ENCODE measurements around the gene ANO6.

ANO6 gene

GRCh38 chr12:45281994-45282393, 66.1 kb downstream of the ANO6 start:
- DNase-seq (ENCODE audit: low spot score) = no peak

DNA sequence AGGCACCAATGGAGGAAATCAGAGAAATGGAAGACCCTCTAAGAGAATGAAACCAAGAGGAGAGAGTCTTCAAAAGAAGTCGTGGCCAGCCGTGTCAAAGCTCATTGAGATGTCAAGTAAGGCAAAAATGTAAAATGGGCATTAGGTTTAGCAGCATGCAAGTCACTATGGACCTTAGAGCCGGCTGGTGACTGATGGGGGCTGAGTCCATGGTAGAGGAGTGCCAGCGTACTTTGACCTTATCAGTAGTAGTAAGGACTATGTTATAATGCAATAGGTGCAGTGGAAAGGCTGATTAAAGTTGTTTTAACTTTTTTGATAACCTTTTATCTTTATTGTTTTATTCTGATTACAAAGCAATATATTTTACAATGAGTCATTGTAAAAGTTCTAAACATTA, 66.5 kb downstream of the ANO6 start:
- no peak for DNase-seq (ENCODE audit: low spot score)

DNA sequence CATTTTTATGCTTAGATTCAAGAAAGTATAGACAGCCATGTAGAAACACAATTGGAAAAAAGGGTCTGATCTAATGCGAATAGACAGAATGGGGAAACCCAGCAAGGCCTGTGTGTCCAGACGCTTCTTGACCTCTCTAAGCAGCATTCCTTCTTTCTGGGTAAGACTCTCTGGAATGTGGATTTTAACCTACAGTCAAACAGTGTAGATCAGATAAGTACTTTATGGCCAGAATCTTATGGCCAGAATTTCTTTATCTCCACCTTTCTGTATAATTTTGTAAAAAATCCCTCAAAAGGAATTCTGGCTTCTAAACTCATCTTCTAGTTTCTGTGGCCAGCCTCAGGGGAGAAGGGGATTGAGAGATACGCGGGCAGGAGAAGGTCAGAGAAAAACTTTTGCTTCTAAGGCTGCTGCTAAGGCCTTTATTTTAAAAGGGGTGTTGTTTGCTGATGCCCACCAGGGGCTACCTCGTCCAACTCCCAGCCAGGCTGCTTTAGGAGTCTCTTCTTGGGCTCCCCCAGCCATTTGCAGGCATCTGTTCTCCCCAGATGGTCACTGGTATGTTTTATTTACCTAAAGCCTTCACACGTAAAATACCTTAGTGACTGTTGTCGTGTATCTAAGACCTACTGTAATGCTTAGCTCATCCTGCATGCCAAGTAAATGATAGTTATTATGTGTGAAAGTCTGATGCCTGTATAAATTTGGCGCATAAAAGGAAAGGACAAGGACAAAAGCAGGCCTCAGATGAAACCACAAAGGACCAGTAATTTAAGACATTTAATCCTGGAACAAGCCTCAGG, 68.4 kb downstream of the ANO6 start:
- DNase-seq (ENCODE audit: low spot score) = no peak

DNA sequence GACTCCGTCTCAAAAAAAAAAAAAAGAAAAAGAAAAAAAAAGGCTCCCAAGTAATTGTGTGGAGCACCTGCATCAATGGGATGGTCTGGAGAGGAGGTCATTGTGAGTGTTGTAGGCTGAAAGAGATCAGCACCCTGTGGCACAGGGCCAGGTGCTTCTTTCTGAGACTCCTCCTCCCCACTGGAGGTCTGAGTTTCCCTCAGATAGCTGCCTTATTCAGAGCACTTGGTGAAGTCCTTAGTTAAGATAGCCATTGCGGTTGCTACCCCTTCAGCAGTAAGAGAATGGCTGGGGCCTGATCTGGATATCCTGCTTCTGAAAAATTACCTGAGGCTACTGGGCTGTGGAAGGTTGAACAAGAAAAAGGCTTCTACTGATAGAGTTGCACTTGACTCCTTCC, 69.8 kb downstream of the ANO6 start:
- DNase-seq (ENCODE audit: low spot score) = no peak

- DNase-seq (ENCODE audit: low spot score) = no peak
Measured at GRCh38 chr12:45286621-45287020, 70.7 kb downstream of the ANO6 start.

DNA sequence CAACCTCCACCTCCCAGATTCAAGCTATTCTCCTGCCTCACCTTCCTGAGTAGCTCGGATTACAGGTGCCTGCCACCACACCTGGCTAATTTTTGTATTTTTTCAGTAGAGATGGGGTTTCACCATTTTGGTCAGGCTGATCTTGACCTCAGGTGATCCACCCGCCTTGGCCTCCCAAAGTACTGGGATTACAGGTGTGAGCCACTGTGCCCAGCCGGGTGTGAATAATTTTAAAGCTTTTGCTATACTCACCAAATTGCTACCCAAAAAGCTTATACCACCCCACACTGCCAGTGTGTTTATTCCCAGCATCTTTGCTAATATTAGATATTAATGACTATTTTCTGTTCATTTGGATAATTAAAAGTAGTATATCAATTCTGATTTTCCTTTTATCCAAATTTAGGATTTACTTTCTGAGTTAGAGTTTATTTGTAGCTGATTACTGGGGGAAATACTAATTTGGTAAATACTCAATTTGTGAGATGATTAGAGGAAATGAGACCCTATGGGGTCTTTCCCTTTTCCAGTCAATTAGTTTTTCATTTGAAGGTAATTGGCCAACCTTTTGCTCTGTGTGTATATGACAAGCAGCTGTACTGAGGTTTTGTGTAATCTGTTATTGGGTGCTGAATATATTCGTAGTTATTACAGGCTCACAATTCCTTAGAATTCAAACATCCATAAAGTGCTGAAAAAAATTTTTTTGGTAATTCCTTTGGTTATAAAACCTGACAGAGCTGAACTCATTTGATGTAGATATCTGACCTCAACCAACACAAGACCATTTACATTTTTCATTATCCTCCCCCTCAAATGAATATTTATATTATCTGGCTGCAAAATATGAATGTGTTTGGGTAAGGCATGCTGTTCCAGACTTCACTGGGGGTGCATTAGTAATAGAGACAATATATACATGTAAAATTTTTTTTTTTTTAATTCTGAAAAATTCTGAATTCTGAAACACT, 73.6 kb downstream of the ANO6 start:
- no peak for DNase-seq (ENCODE audit: low spot score)

DNA sequence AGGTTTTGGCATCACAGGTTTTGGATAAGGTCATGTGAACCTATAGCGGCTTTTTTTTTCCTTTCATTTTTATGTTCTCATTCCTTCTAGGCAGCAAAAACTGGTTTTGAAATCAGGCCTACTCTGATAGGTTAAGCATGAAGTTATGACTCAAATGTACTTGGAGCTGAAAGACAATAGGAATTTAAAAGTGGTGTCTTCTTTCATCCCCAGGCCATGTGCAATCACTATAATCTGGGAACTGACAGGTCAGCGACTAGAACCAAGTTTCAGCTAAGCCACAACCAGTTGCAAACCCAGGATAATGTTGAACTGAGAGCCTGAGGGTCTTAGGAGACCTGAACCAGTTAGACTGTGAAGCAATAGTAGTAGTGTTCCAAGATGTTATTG, 74.3 kb downstream of the ANO6 start:
- DNase-seq (ENCODE audit: low spot score) = no peak

DNA sequence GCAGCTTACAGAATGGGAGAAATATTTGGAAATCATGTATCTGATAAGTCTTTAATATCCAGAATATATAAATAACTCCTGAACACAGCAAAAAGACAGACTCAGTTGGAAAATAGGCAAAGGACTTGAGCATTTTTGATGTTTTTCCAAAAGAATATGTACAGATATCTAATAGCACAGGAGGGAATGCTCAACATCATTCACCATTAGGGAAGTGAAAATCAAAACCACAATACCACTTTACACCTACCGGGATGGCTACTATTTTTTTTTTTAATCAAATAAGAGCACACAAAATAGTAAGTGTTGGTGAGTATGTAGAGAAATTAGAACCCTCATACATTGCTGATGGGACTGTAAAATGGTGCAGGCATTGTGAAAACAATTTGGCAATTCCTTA, 75.6 kb downstream of the ANO6 start:
- no peak for DNase-seq (ENCODE audit: low spot score)

DNA sequence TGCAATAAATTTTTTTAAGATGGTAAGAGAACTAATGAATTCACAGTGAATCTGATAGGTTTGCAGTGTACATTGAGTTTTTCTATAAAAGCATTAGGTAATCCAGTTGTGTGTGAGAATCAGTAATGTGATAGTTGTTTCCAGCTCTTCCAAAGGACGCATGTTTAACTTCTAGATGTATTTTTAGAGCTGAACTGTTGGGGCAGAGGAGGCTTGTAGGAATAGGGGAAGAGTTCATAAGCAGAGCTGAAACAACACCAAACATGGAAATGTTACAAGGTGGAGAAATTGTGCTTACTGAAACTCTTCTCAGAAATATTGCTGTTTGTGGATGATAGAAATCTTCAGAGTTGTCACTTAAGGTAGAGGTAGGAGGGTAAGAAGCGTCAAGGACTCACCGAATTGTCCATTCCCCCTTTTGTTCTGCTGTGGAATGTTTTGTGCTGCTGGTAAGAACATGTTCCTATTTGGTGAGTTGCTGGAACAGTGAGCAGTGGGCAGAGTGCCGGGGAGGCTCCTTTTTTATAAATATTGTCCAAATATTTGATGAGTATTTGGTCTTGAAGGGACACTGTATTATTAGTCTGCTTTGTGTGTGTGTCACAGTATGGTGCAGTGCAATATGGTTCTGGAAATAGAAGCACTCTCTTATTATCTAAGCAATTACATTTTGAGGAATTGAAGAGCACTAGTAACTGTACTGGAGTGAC, 76.7 kb downstream of the ANO6 start:
- DNase-seq (ENCODE audit: low spot score) = no peak

DNA sequence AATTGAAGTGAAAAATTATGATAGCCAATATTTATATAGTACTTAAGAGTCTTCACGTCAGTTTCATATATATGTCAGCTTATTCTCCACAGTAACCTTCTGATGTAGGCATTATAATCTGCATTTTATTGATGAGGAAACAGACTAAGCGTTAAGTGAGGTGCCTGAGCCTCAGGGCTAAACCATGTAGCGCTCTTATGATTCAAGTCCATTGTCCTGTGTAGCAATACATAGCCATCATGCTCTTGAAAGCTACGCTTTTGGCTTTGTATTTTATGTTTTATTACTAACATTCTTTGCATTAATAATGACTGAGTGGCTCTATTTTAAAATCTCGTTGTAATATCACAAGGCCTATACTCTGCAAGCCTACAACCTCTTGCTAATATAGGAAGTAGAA, 79.0 kb downstream of the ANO6 start:
- no peak for DNase-seq (ENCODE audit: low spot score)

DNA sequence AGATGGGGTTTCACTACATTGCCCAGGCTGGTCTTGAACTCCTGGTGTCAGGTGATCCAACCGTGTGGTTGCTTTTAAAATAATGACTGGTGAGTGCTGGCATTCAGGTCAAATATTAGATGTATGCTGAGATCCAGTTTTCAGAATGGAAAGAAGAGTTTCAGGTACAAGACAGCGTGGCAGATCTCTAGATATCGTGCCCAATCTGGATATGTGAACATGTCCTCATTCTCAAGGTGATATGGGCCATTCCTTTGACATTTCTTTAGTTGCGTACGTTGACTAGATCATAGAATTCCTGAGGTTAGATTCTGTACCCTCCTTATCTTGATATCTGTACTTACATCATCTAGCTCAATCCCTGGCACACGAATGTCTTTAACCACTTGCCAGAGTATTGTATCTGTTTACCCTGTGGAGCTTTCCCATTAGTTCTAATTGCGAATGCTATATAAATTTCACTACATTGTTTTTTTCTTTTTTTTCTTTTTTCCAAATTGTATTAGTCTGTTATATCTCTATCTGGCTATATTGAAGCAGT, 80.2 kb downstream of the ANO6 start:
- no peak for DNase-seq (ENCODE audit: low spot score)

DNA sequence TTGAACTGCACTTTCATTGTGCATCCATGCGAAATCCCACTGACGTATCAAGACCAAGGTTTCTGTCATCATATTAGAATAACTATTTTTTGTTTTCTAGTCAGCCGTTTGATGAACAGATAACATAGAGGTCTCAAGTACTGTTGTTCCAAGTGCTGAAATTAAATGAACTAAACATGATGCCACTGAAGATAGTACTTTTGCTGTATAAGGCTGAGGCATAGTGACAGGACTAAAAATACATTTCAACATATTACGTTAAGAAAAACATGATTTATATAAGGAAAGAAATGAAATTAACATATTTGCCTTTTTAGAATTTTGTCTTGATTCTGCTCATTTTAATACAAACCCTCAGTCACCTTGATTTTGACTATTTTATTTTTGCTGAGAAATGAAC, 82.2 kb downstream of the ANO6 start:
- DNase-seq (ENCODE audit: low spot score) = no peak

GRCh38 chr12:45298721-45299692, 83.1 kb downstream of the ANO6 start:
- no peak for DNase-seq (ENCODE audit: low spot score)

GRCh38 chr12:45302621-45303369, 86.9 kb downstream of the ANO6 start:
- no peak for DNase-seq (ENCODE audit: low spot score)

GRCh38 chr12:45303945-45304344, 88.0 kb downstream of the ANO6 start:
- DNase-seq (ENCODE audit: low spot score) = no peak

- DNase-seq (ENCODE audit: low spot score) = no peak
Measured at GRCh38 chr12:45304514-45305178, 88.8 kb downstream of the ANO6 start.

GRCh38 chr12:45305907-45306306, 90.0 kb downstream of the ANO6 start:
- DNase-seq (ENCODE audit: low spot score) = no peak

- DNase-seq (ENCODE audit: low spot score) = no peak
Measured at GRCh38 chr12:45309836-45310626, 94.1 kb downstream of the ANO6 start.

- no peak for DNase-seq (ENCODE audit: low spot score)
Measured at GRCh38 chr12:45310627-45310968, 94.7 kb downstream of the ANO6 start.
